Ovary (tissue), 9 donors: ENCODE results near the gene PAAF1. TPM values are rescaled to one million over a fixed set of nuclear protein-coding genes. Genes with fewer than 3 reads are reported as not detected.
A peak's percentile ranks its signal among the peaks of the same experiment; 100 is the strongest.

Experiments
- DNase-seq, 5 donors: peaks; one replicate each; pipeline ENCODE4 v3.0.0-alpha.2; 2019 to 2020
- H3K27ac ChIP-seq, 2 donors: fragments of 200-600 bp; one replicate each; pipeline versions ENCODE4 v1.5.1 to v1.8.0; 2019 to 2022
- H3K27me3 ChIP-seq: fragments of 200-600 bp; one replicate; pipeline ENCODE4 v1.8.0; 2022
- H3K36me3 ChIP-seq: fragments of 200-600 bp; sonication (generic); one replicate; pipeline ENCODE4 v1.5.1; 2019
- H3K4me1 ChIP-seq: one replicate; pipeline ENCODE4 v1.8.1; 2013; ENCODE audit warnings: mild to moderate bottlenecking, moderate library complexity; ENCODE audit not compliant: insufficient read depth
- H3K4me3 ChIP-seq: fragments of 200-600 bp; sonication (generic); one replicate; pipeline ENCODE4 v1.5.1; 2017
- H3K9me3 ChIP-seq, 2 donors: fragments of 200-600 bp in 1 of 2; sonication (generic) in 1 of 2; one replicate each; pipeline versions ENCODE4 v1.5.1 to v1.8.1; 2013 to 2019; ENCODE audit warnings: mild to moderate bottlenecking in 1 of 2, moderate library complexity in 1 of 2
- CTCF ChIP-seq, 3 donors: fragments of 450-650 bp in 2 of 3; fragments of 200-600 bp in 1 of 3; IDR thresholded peaks; one replicate each; pipeline versions ENCODE4 v1.5.1 to v1.8.0; 2016 to 2022; ENCODE audit warnings: antibody characterized with exemption in 3 of 3, mild to moderate bottlenecking in 1 of 3
- EP300 ChIP-seq: sonication (generic); formaldehyde crosslinking; IDR thresholded peaks from one replicate; pipeline ENCODE4 v1.6.1; 2017; ENCODE audit warnings: antibody characterized with exemption
- POLR2A ChIP-seq: fragments of 450-650 bp; IDR thresholded peaks from one replicate; pipeline ENCODE4 v1.6.1; 2017; ENCODE audit warnings: antibody characterized with exemption, mild to moderate bottlenecking, moderate library complexity
- WGBS, 3 donors: extraction: QIAGEN DNeasy Blood & Tissue Kit in 1 of 3; methylation state at CpG; one replicate each; pipeline versions ENCODE4 v1.1.5 to v1.1.7; 2013 to 2017; 5-methylcytosine and 5-hydroxymethylcytosine counted together
- intact Hi-C, 4 donors: fragments of 100-400 bp; cut with DNase I; formaldehyde crosslinking; loops; one replicate each; pipeline versions ENCODE4 v1.11.0 to v1.15.1; 2022 to 2023
- polyA plus RNA-seq, 2 donors: library from polyadenylated mRNA; stranded (reverse); fragments of 200-250 nt in 1 of 2; fragments of 350-450 nt in 1 of 2; fragmentation: Illumina TruSeq in 1 of 2; extraction: RNeasy Lipid Tissue Mini Kit (QIAGEN cat#74804) in 1 of 2; gene quantifications; one replicate each; pipeline ENCODE4 v1.2.3, GENCODE V29; 2013 to 2014
- total RNA-seq, 7 donors: library from RNA; depleted of rRNA in 2 of 7; stranded (reverse); fragments of >200 nt in 2 of 7; fragmentation: NEBNext Ultra II Directional in 3 of 7; extraction: Animal tissue kit (Norgen Biotek cat#: 25700) in 3 of 7; gene quantifications; one replicate each; pipeline versions ENCODE4 v1.1.0 to v1.2.4, GENCODE V29; 2016 to 2023
- donor health status: DM: no; HTN: no; CAD: no; lungs with moderate emphysema.
- donor health status: DM: no; HTN: no; CAD: no.
- donor health status: Bipolar disorder and iron deficiency.
- donor health status: DM: yes; HTN: yes; CAD: no.
- donor health status: DM: no; HTN: no; CAD: no.
- donor health status: DM: yes; HTN: yes; CAD: no.

The PAAF1 gene
- total and polyA plus RNA-seq, 9 donors: 9.5 to 48.0 (median 18.3) TPM

DNA sequence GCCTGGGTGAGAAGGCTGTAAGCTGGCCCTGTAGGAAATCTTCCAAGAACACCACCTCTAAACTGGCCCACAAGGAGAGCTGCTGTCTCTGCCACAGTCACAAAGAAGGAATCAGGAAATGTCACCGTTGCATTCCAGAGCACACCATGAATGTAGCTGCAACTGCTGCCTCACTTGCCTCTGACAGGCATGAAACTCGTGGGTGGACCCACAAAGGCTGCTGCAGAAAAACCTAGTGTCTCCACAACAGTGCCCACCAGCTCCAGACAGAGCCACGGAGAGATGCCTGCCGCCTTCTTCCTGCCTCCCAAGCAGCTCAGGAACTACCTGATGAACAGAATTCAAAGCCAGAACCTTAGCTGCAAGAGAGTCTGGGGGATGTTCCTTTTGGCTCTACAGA, 84.5 kb downstream of the PAAF1 start:
- WGBS, 3 donors: 71 to 91% (median 82%) methylated on average over 4 of the region's 4 CpGs
- DNase-seq: no peak
- no peaks in the 10 kb centered on the region for H3K27me3 ChIP-seq
- no peaks in the 10 kb centered on the region for H3K4me1 ChIP-seq
- no peak overlapping the region for H3K4me3 ChIP-seq
- no peaks in the 10 kb centered on the region for H3K36me3 ChIP-seq
- TF ChIP-seq POLR2A (no peak), EP300 (no peak), CTCF (IDR thresholded peaks at IDR 0.05) (no peak)
- intact Hi-C loops: loop anchor here in 1 of 4 donors (10.0 kb wide), 1 partner anchor 103 kb away; no protein-coding TSS in a partner anchor
- H3K9me3 ChIP-seq: no peaks in the 10 kb centered on the region
- H3K27ac ChIP-seq: no peak overlapping the region

DNA sequence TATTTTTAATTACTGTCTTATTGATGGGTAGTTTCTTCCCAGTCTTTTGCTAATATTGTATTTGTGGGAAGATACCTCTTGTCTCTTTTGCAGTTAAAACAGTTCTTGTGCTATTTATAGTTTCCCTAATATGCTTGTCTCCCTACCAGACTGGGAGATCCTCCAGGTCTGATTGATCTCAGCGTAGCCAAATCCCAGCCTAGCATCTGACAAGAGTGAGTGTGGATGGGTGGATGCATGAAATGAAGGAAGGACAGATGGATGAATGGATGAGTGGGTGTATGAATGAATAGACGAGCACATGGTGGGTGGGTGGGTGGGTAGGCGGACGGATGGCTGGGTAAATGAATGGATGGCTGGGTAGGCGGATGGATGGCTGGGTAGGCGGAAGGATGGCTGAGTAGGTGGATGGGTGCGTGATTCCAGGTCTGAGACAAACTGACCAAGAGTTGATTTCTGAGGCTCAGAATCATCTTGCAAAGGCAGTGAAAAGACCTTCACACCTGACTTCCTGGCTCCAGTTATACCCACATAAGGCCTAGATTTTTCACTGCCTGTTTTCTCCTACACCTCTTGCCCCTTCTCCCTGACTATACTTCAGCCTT, 85.4 kb downstream of the PAAF1 start:
- intact Hi-C loops: loop anchor here in 1 of 4 donors (10.0 kb wide), 1 partner anchor 103 kb away; no protein-coding TSS in a partner anchor
- no peak for DNase-seq
- TF ChIP-seq EP300: no peak
- no peak for TF ChIP-seq POLR2A
- no peak for TF ChIP-seq CTCF (IDR thresholded peaks at IDR 0.05)
- no peaks in the 10 kb centered on the region for H3K27me3 ChIP-seq
- no peaks in the 10 kb centered on the region for H3K9me3 ChIP-seq
- WGBS, 3 donors: 70 to 74% (median 72%) methylated on average over 7 of the region's 7 CpGs
- no peak overlapping the region for H3K4me3 ChIP-seq
- H3K4me1 ChIP-seq: no peaks in the 10 kb centered on the region
- no peak overlapping the region for H3K27ac ChIP-seq
- no peaks in the 10 kb centered on the region for H3K36me3 ChIP-seq

GRCh38 chr11:73963861-73964260, 87.1 kb downstream of the PAAF1 start:
- H3K27me3 ChIP-seq: no peaks in the 10 kb centered on the region
- H3K36me3 ChIP-seq: no peaks in the 10 kb centered on the region
- intact Hi-C loops: loop anchor here in 1 of 4 donors (10.0 kb wide), 1 partner anchor 101 kb away; no protein-coding TSS in a partner anchor
- H3K27ac ChIP-seq: no peak overlapping the region
- H3K4me3 ChIP-seq: no peak overlapping the region
- H3K4me1 ChIP-seq: no peaks in the 10 kb centered on the region
- TF ChIP-seq POLR2A (no peak), CTCF (IDR thresholded peaks at IDR 0.05) (no peak), EP300 (no peak)
- WGBS, 3 donors: 72 to 75% (median 74%) methylated on average over 8 of the region's 8 CpGs
- H3K9me3 ChIP-seq: no peaks in the 10 kb centered on the region
- peak in 1 of 5 donors; percentile 7 for DNase-seq

DNA sequence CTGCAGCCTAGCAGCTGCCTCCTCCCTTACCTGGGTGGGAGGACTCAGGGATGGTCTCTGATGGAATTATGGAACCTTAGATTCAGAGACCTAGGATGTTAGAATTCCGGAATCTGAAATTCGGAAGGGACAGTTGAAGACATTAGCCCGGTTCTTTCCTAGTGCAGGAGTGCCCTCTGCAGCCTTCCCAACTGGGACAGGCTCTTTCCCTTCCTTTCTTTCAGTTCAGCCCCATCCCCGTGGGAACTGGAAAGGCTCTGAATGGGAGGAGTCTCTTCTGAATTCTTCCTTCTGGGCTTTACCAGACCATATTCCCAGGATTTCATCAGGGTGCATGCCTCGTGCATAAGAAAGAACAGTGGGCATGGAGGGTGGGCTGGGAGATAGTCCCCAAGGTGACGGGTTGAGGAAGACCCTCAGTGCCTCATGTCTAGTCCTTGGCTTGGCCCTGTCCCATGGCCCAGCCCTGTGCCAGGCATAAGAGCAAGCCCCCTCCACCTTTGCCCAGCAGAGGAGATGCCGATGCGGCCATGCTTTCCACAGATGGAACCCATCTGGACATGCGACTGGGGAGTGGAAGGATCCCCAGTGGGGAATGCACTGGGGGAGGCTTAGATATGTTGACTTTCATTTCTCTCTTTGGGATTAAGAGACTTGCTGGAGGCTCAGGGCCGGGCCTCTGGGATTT, 88.4 kb downstream of the PAAF1 start:
- Histone ChIP-seq H3K27me3 (no peaks in the 10 kb centered on the region), H3K36me3 (no peaks in the 10 kb centered on the region), H3K27ac (no peak overlapping the region), H3K4me1 (no peaks in the 10 kb centered on the region), H3K9me3 (no peaks in the 10 kb centered on the region), H3K4me3 (no peak overlapping the region)
- TF ChIP-seq CTCF (IDR thresholded peaks at IDR 0.05) (no peak), EP300 (no peak), POLR2A (no peak)
- 37 to 39% (median 38%) methylated on average over 10 of the region's 10 CpGs for WGBS, 3 donors
- no peak for DNase-seq
- intact Hi-C loops: loop anchor here in 1 of 4 donors (10.0 kb wide), 1 partner anchor 100 kb away; no protein-coding TSS in a partner anchor
